H1 (cell line): ENCODE measurements around the gene MRGPRE. TPM values are rescaled to one million over a fixed set of nuclear protein-coding genes. Genes with fewer than 3 reads are reported as not detected.

Experiments used
- CTCF ChIA-PET: fragments of 300-600 bp; sonication (Branson Sonifier 250); formaldehyde crosslinking; loops from one replicate; lab custom pipeline; 2021; ENCODE audit not compliant: partially characterized antibody; lab: Charles Lee
- POLR2A ChIA-PET: fragments of 300-600 bp; sonication (Branson Sonifier 250); formaldehyde crosslinking; loops from one replicate; lab custom pipeline; 2021; ENCODE audit warnings: inconsistent platforms; ENCODE audit not compliant: partially characterized antibody; lab: Charles Lee
- DNase-seq, 2 experiments: peaks; one replicate each; pipeline versions ENCODE4 v3.0.0 to v3.0.0-alpha.2; 2010 to 2022; ENCODE audit warnings: low spot score in 2 of 2, low read depth in 1 of 2, mixed read lengths in 1 of 2
- FAIRE-seq: peaks from 2 replicates; lab custom pipeline; 2011; peaks lifted over from hg19 to GRCh38; lab: Jason Lieb, UNC
- H2AFZ ChIP-seq: 2 replicates; pipeline ENCODE4 v1.8.1; 2012; ENCODE audit warnings: low read length, inconsistent platforms
- H2AK5ac ChIP-seq: 2 replicates; pipeline ENCODE4 v1.6.1; 2013; ENCODE audit warnings: low read depth, low read length
- H2BK120ac ChIP-seq: replicated peaks from 2 replicates; pipeline ENCODE3; 2013; ENCODE audit warnings: low read depth, low read length, inconsistent platforms
- H2BK12ac ChIP-seq: 2 replicates; pipeline ENCODE4 v1.6.1; 2013; ENCODE audit warnings: low read depth, low read length
- H2BK15ac ChIP-seq: 2 replicates; pipeline ENCODE4 v1.6.1; 2013; ENCODE audit warnings: low read length
- H2BK20ac ChIP-seq: 2 replicates; pipeline ENCODE4 v1.6.1; 2013; ENCODE audit warnings: low read length
- H2BK5ac ChIP-seq: 2 replicates; pipeline ENCODE4 v1.6.1; 2013; ENCODE audit warnings: low read depth, low read length
- H3K14ac ChIP-seq: 2 replicates; pipeline ENCODE4 v1.6.1; 2013; ENCODE audit warnings: inconsistent platforms; ENCODE audit not compliant: insufficient read length
- H3K18ac ChIP-seq: 2 replicates; pipeline ENCODE4 v1.6.1; 2013; ENCODE audit warnings: low read length; ENCODE audit errors: extremely low read depth
- H3K23ac ChIP-seq: 2 replicates; pipeline ENCODE4 v1.6.1; 2013; ENCODE audit warnings: inconsistent platforms; ENCODE audit not compliant: insufficient read length
- H3K23me2 ChIP-seq: 2 replicates; pipeline ENCODE4 v1.6.1; 2013; ENCODE audit warnings: low read depth, low read length
- H3K27ac ChIP-seq: 2 replicates; pipeline ENCODE4 v1.6.1; 2011; ENCODE audit warnings: low read depth, low read length, inconsistent platforms
- H3K27me3 ChIP-seq, 4 experiments: replicated peaks in 1 of 4; 1 replicate in 1 of 4; 2 replicates in 3 of 4; pipeline versions ENCODE4 v1.6.1 to v1.8.1; 2011 to 2013; ENCODE audit warnings: low read length in 3 of 4, mild to moderate bottlenecking in 3 of 4, inconsistent platforms in 2 of 4, mixed read lengths in 2 of 4, moderate library complexity in 1 of 4; ENCODE audit not compliant: control insufficient read depth in 3 of 4, insufficient read depth in 3 of 4; ENCODE audit errors: extremely low read depth in 1 of 4
- H3K36me3 ChIP-seq, 4 experiments: 2 replicates each; pipeline versions ENCODE4 v1.6.1 to v1.8.1; 2011 to 2013; ENCODE audit warnings: mild to moderate bottlenecking in 4 of 4, low read length in 3 of 4, moderate library complexity in 2 of 4, control low read depth in 1 of 4, inconsistent platforms in 1 of 4; ENCODE audit not compliant: insufficient read depth in 4 of 4, control insufficient read depth in 2 of 4
- H3K4ac ChIP-seq: replicated peaks from 2 replicates; pipeline ENCODE3; 2013; ENCODE audit warnings: low read length, low read depth, mixed read lengths, inconsistent platforms; ENCODE audit not compliant: insufficient read length
- H3K4me1 ChIP-seq, 4 experiments: replicated peaks in 1 of 4; 1 replicate in 1 of 4; 2 replicates in 3 of 4; pipeline versions ENCODE4 v1.6.1 to v1.8.1; 2011 to 2013; ENCODE audit warnings: low read length in 3 of 4, inconsistent platforms in 2 of 4, mixed read lengths in 1 of 4; ENCODE audit not compliant: insufficient read depth in 4 of 4, control insufficient read depth in 3 of 4
- H3K4me2 ChIP-seq, 2 experiments: 2 replicates each; pipeline versions ENCODE4 v1.6.1 to v1.8.1; 2011 to 2013; ENCODE audit warnings: low read depth in 2 of 2, low read length in 2 of 2, control low read depth in 1 of 2, inconsistent platforms in 1 of 2, mild to moderate bottlenecking in 1 of 2; ENCODE audit not compliant: insufficient read depth in 1 of 2
- H3K4me3 ChIP-seq, 4 experiments: fragments of 200-600, 300-600 bp in 1 of 4; sonication (generic), shearing (Covaris generic), sonication (Bioruptor Twin) in 1 of 4; 2 replicates each; pipeline versions ENCODE4 v1.5.1 to v1.8.1; 2011 to 2016; ENCODE audit warnings: low read length in 4 of 4, low read depth in 3 of 4, control low read depth in 2 of 4, inconsistent platforms in 2 of 4, mild to moderate bottlenecking in 2 of 4, mixed read lengths in 1 of 4, moderate library complexity in 1 of 4; ENCODE audit not compliant: insufficient read depth in 2 of 4; ENCODE audit errors: extremely low read depth in 1 of 4
- H3K56ac ChIP-seq: replicated peaks from 2 replicates; pipeline ENCODE3; 2013; ENCODE audit warnings: low read depth, mild to moderate bottlenecking, mixed read lengths, low read length, inconsistent platforms; ENCODE audit not compliant: insufficient read length
- H3K79me1 ChIP-seq: 2 replicates; pipeline ENCODE4 v1.6.1; 2013; ENCODE audit warnings: low read depth, low read length, control low read depth
- H3K79me2 ChIP-seq, 2 experiments: 2 replicates each; pipeline versions ENCODE4 v1.6.1 to v1.8.1; 2012 to 2013; ENCODE audit warnings: low read length in 2 of 2, mild to moderate bottlenecking in 2 of 2, inconsistent platforms in 1 of 2; ENCODE audit not compliant: insufficient read depth in 2 of 2, control insufficient read depth in 1 of 2
- H3K9ac ChIP-seq, 4 experiments: replicated peaks in 1 of 4; 1 replicate in 1 of 4; 2 replicates in 3 of 4; pipeline versions ENCODE4 v1.6.1 to v1.8.1; 2011 to 2013; ENCODE audit warnings: low read depth in 3 of 4, low read length in 3 of 4, control low read depth in 2 of 4, mild to moderate bottlenecking in 2 of 4, moderate library complexity in 2 of 4, inconsistent platforms in 1 of 4; ENCODE audit errors: extremely low read depth in 1 of 4
- H3K9me3 ChIP-seq, 2 experiments: 2 replicates each; pipeline versions ENCODE4 v1.6.1 to v1.8.1; 2012 to 2013; ENCODE audit warnings: mild to moderate bottlenecking in 2 of 2, moderate library complexity in 2 of 2, control low read depth in 1 of 2, inconsistent platforms in 1 of 2, low read depth in 1 of 2, low read length in 1 of 2, mixed read lengths in 1 of 2; ENCODE audit not compliant: insufficient read depth in 2 of 2
- H4K20me1 ChIP-seq, 2 experiments: replicated peaks in 1 of 2; 2 replicates each; pipeline versions ENCODE3 to v1.8.1; 2011 to 2013; ENCODE audit warnings: inconsistent platforms in 2 of 2, low read length in 2 of 2, mild to moderate bottlenecking in 1 of 2; ENCODE audit not compliant: insufficient read depth in 2 of 2, control insufficient read depth in 1 of 2
- H4K5ac ChIP-seq: 2 replicates; pipeline ENCODE4 v1.6.1; 2013; ENCODE audit warnings: low read length, low read depth, mixed read lengths, inconsistent platforms; ENCODE audit not compliant: insufficient read length
- H4K8ac ChIP-seq: 2 replicates; pipeline ENCODE4 v1.8.0; 2013; ENCODE audit warnings: mild to moderate bottlenecking, moderate library complexity, low read length, inconsistent platforms; ENCODE audit not compliant: insufficient read depth; ENCODE audit errors: extremely low read depth
- H4K91ac ChIP-seq: replicated peaks from 2 replicates; pipeline ENCODE3; 2013; ENCODE audit warnings: low read length, mixed read lengths, inconsistent platforms; ENCODE audit not compliant: insufficient read length
- BCL11A ChIP-seq, 2 experiments: IDR thresholded peaks; one replicate each; pipeline ENCODE4 v1.6.1; 2011; ENCODE audit warnings: low read depth in 2 of 2, low read length in 2 of 2, mild to moderate bottlenecking in 2 of 2
- CBX5 ChIP-seq: fragments of 300-800, 300-1000 bp; sonication (generic); IDR thresholded peaks from 2 replicates; pipeline ENCODE4 v1.7.1; 2016; ENCODE audit warnings: antibody characterized with exemption, low read length, low read depth
- CEBPB ChIP-seq: IDR thresholded peaks from 2 replicates; pipeline ENCODE4 v1.6.1; 2012; ENCODE audit warnings: low read depth, low read length
- CTBP2 ChIP-seq: IDR thresholded peaks from 2 replicates; pipeline ENCODE4 v1.7.0; 2011; ENCODE audit warnings: borderline replicate concordance, mild to moderate bottlenecking, moderate library complexity, mixed read lengths, low read length; ENCODE audit not compliant: insufficient read depth, insufficient read length
- EGR1 ChIP-seq: IDR thresholded peaks from 2 replicates; pipeline ENCODE4 v1.6.1; 2011; ENCODE audit warnings: low read depth, low read length, borderline replicate concordance
- EP300 ChIP-seq, 2 experiments: IDR thresholded peaks; 1 replicate in 1 of 2; 2 replicates in 1 of 2; pipeline ENCODE4 v1.6.1; 2011 to 2012; ENCODE audit warnings: low read depth in 2 of 2, low read length in 2 of 2, mild to moderate bottlenecking in 2 of 2, borderline replicate concordance in 1 of 2, inconsistent platforms in 1 of 2, moderate library complexity in 1 of 2
- GTF2F1 ChIP-seq: IDR thresholded peaks from 2 replicates; pipeline ENCODE4 v1.6.1; 2012; ENCODE audit warnings: low read depth, low read length, improper control_type of control experiment, borderline replicate concordance
- JUND ChIP-seq: IDR thresholded peaks from 2 replicates; pipeline ENCODE4 v1.6.1; 2011; ENCODE audit warnings: mild to moderate bottlenecking, improper control_type of control experiment, low read length
- KDM4A ChIP-seq: IDR thresholded peaks from one replicate; pipeline ENCODE4 v1.7.1; 2012; ENCODE audit warnings: low read depth, mild to moderate bottlenecking, moderate library complexity, low read length, inconsistent platforms; ENCODE audit not compliant: severe bottlenecking
- POLR2AphosphoS5 ChIP-seq: IDR thresholded peaks from 2 replicates; pipeline ENCODE4 v1.6.1; 2011; ENCODE audit warnings: low read depth, low read length
- SIX5 ChIP-seq: IDR thresholded peaks from 2 replicates; pipeline ENCODE4 v1.6.1; 2011; ENCODE audit warnings: mild to moderate bottlenecking, low read depth, low read length
- SP1 ChIP-seq: IDR thresholded peaks from 2 replicates; pipeline ENCODE4 v1.6.1; 2011; ENCODE audit warnings: low read depth, low read length
- SRF ChIP-seq: IDR thresholded peaks from 2 replicates; pipeline ENCODE4 v1.6.1; 2011; ENCODE audit warnings: mild to moderate bottlenecking, low read depth, low read length, moderate library complexity
- TAF7 ChIP-seq: optimal IDR thresholded peaks from 2 replicates; pipeline ENCODE3; 2011; ENCODE audit warnings: low read depth, mild to moderate bottlenecking, inconsistent platforms, low read length, moderate library complexity, borderline replicate concordance
- TBP ChIP-seq: IDR thresholded peaks from 2 replicates; pipeline ENCODE4 v1.6.1; 2011; ENCODE audit warnings: low read depth, low read length, improper control_type of control experiment
- YY1 ChIP-seq: IDR thresholded peaks from 2 replicates; pipeline ENCODE4 v1.6.1; 2011; ENCODE audit warnings: low read depth, mild to moderate bottlenecking, low read length
- polyA plus RNA-seq, 7 experiments: library from polyadenylated mRNA; depleted of rRNA in 3 of 7; stranded (reverse) in 5 of 7; unstranded in 2 of 7; fragments of >200 nt in 5 of 7; fragments of 200-250 nt in 2 of 7; gene quantifications; 1 replicate in 5 of 7; 2 replicates in 1 of 7; 4 replicates in 1 of 7; pipeline versions ENCODE4 v1.2.1 to v1.2.3, GENCODE V29; 2011 to 2013; ENCODE audit warnings: missing spikeins in 2 of 7, mixed read lengths in 2 of 7
- total RNA-seq: library from RNA; stranded (reverse); fragmentation: NEBNext Ultra II Directional; extraction: Animal tissue kit (Norgen Biotek cat#: 25700); gene quantifications from 2 replicates; pipeline ENCODE4 v1.2.1, GENCODE V29; 2021

Gene MRGPRE
- total and polyA plus RNA-seq, 2 of the 8 experiments (the other 6 are each of a cell fraction or from before 2014, with no cell fraction given), result not detected

GRCh38 chr11:3245071-3245470, 12.9 kb upstream of the MRGPRE start:
- H3K18ac ChIP-seq, result no peak overlapping the region
- no peak overlapping the region for H3K4ac ChIP-seq
- peaks cover 0 to 4% (median 0%) of the 10 kb centered on the region in 4 experiments; a peak in 1 of 7 replicates for H3K4me1 ChIP-seq
- no peak overlapping the region for H3K4me3 ChIP-seq
- H3K79me2 ChIP-seq, result no peaks in the 10 kb centered on the region
- DNase-seq (no peak), FAIRE-seq (no peak)
- CTCF ChIA-PET, result interaction anchor here (1.3 kb wide), 1 partner anchor 154 kb away, joined by 4 read pairs; no protein-coding TSS in a partner anchor
- no peak overlapping the region for H2BK120ac ChIP-seq
- H3K9me3 ChIP-seq, result peaks cover 5 to 21% of the 10 kb centered on the region in 2 experiments; a peak in 2 of 4 replicates
- no peak overlapping the region for H3K9ac ChIP-seq
- POLR2A ChIA-PET, result no interaction called here
- H3K23ac ChIP-seq, result no peak overlapping the region
- H3K36me3 ChIP-seq, result no peaks in the 10 kb centered on the region; a peak in 1 of 8 replicates
- H2BK12ac ChIP-seq, result no peak overlapping the region
- H4K91ac ChIP-seq, result no peak overlapping the region
- H3K27me3 ChIP-seq, result no peaks in the 10 kb centered on the region
- H4K5ac ChIP-seq, result no peak overlapping the region
- H3K23me2 ChIP-seq, result no peaks in the 10 kb centered on the region
- H2AFZ ChIP-seq, result no peak overlapping the region
- no peak overlapping the region for H3K56ac ChIP-seq
- no peaks in the 10 kb centered on the region for H4K20me1 ChIP-seq
- no peak overlapping the region for H3K14ac ChIP-seq
- no peak overlapping the region for H2BK15ac ChIP-seq
- no peak overlapping the region for H2BK20ac ChIP-seq
- H4K8ac ChIP-seq, result no peak overlapping the region
- H2BK5ac ChIP-seq, result no peak overlapping the region
- H3K4me2 ChIP-seq, result no peak overlapping the region
- no peak overlapping the region for H2AK5ac ChIP-seq
- no peak overlapping the region for H3K27ac ChIP-seq
- no peaks in the 10 kb centered on the region for H3K79me1 ChIP-seq
- TF ChIP-seq POLR2AphosphoS5 (no peak), YY1 (no peak), GTF2F1 (no peak), EP300 (IDR thresholded peaks at IDR 0.05; ENCODE audit: borderline replicate concordance in 1 of 2, low read depth in 2 of 2, low read length in 2 of 2) (no peak), BCL11A (IDR thresholded peaks at IDR 0.05; ENCODE audit: low read depth in 2 of 2, low read length in 2 of 2) (no peak), KDM4A (no peak), EGR1 (no peak), TBP (no peak), CTBP2 (no peak), CEBPB (no peak), CBX5 (no peak), SRF (no peak), TAF7 (no peak), SIX5 (no peak), JUND (no peak), SP1 (no peak)
